Activated CD8-positive, alpha-beta memory T cell treated with anti-CD3 and anti-CD28 coated beads for 36 hours (primary cell): ENCODE data around the gene SULF2. TPM values are rescaled to one million over a fixed set of nuclear protein-coding genes. Genes with fewer than 3 reads are reported as not detected.

Experiments
- CTCF ChIA-PET: fragments of 350-600 bp; sonication (Branson Sonifier 250); formaldehyde crosslinking; loops from one replicate; lab custom pipeline; 2021; ENCODE audit warnings: antibody characterized with exemption; lab: Charles Lee
- POLR2A ChIA-PET: fragments of 350-600 bp; sonication (Branson Sonifier 250); formaldehyde crosslinking; loops from one replicate; lab custom pipeline; 2021; ENCODE audit warnings: antibody characterized with exemption; lab: Charles Lee
- total RNA-seq, 2 experiments: library from RNA; stranded (reverse); gene quantifications; one replicate each; pipeline ENCODE4 v1.2.3, GENCODE V29; 2021

The SULF2 gene
- total RNA-seq, 2 experiments from 2014 or later = 0.78 to 1.5 TPM

GRCh38 chr20:47704746-47705496 is 80.4 kb downstream of the SULF2 start:
- POLR2A ChIA-PET = no interaction called here

DNA sequence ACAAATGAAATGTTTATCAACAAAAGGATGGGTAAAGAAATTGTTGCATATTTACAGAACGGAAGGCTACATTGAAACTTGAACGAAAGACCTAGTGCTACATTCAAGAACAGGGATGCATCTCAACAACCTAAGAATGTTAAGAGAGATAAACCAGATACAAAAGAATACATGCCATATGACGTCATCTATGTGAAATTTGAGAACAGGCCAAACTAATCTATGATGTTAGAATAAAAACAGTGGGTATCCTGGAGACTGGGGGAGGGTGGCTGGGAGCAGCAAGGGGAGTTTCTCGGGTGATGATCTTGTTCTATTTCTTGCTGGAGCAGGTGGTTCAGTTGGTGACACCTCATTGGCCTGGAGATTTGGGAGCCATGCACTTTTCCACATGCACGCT is 81.5 kb downstream of the SULF2 start:
- POLR2A ChIA-PET = no interaction called here
- CTCF ChIA-PET = no interaction called here

More at GRCh38 chr20:47704746-47705496, 80.4 kb downstream of the SULF2 start:
- CTCF ChIA-PET = interaction anchor here (1.3 kb wide), 1 partner anchor 20 kb away, joined by 4 read pairs; no protein-coding TSS in a partner anchor

- CTCF ChIA-PET = no interaction called here
- POLR2A ChIA-PET = no interaction called here
Observed at GRCh38 chr20:47701612-47702011, 83.7 kb downstream of the SULF2 start.

DNA sequence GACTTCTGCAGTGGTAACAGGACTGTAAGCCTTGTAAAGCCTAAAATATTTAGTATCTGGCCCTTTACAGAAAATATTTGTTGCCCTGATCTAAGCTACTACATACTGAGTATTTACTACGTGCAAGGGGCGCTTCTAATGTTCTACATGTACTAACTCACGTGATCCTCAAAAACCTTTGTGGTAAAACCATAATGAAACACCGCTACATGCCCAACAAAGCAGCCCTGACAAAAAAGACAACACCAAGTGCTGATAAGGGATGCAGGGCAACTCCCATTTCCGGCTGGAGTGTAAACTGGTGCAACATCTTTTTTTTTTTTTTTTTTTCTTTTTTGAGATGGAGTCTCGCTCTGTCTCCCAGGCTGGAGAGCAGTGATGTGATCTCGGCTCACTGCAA is 85.0 kb downstream of the SULF2 start:
- ChIA-PET CTCF (no interaction called here), POLR2A (no interaction called here)

GRCh38 chr20:47699818-47700217 is 85.5 kb downstream of the SULF2 start:
- CTCF ChIA-PET = no interaction called here

GRCh38 chr20:47698142-47698541 is 87.1 kb downstream of the SULF2 start:
- ChIA-PET POLR2A (no interaction called here), CTCF (no interaction called here)

More at GRCh38 chr20:47699818-47700217, 85.5 kb downstream of the SULF2 start:
- POLR2A ChIA-PET = no interaction called here

DNA sequence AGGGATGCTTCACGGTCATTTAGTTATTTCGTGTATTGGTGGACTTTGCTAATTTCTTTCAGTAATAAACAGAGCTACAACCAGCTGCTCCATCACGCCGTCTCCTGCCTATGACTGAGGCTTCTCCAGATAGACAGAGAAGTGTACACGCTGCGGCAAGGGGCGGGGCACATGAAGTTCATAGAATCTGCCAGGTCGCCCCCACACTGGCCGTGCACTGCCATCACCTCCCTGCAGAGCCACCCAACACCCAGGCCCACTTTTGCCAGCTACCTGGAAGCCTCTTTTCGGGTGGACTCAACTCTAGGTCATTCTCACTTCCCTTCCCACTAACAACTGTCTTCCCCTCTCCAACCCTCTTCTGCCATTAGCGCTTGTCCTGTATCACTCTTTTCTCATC is 88.4 kb downstream of the SULF2 start:
- CTCF ChIA-PET = no interaction called here

GRCh38 chr20:47694021-47694818 is 91.1 kb downstream of the SULF2 start:
- CTCF ChIA-PET = interaction anchor here (1.3 to 1.5 kb wide), 2 partner anchors 16 to 927 kb away, joined by 3 read pairs; no protein-coding TSS in a partner anchor
- POLR2A ChIA-PET = no interaction called here

More for the DNA sequence above, 88.4 kb downstream of the SULF2 start:
- POLR2A ChIA-PET = no interaction called here

DNA sequence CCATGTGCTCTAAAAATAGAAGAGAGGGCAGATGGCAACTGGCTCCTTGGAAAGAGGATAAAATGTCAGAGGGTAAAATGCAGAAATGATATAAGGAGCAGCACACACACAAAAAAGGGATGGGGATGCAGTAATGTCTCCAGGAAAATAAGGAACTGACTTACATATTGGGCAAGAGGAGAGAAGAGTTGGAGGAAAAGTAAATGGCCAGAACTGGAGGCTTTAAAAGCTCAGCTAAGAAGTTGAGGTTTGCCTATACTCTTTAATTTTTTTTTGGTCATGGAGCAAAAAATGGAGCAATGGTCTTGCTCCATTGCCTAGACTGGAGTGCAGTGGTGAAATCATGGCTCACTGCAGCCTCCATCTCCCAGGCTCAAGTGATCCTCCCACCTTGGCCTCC is 93.7 kb downstream of the SULF2 start:
- ChIA-PET POLR2A (no interaction called here), CTCF (interaction anchor here (1.8 kb wide), 1 partner anchor 14 kb away, joined by 6 read pairs; no protein-coding TSS in a partner anchor)

- ChIA-PET POLR2A (no interaction called here), CTCF (no interaction called here)
Observed at GRCh38 chr20:47689731-47690130, 95.5 kb downstream of the SULF2 start.

GRCh38 chr20:47688385-47689381 is 96.6 kb downstream of the SULF2 start:
- ChIA-PET CTCF (interaction anchor here (0.6 kb wide), 1 partner anchor 263 kb away, joined by 5 read pairs; no protein-coding TSS in a partner anchor), POLR2A (no interaction called here)

DNA sequence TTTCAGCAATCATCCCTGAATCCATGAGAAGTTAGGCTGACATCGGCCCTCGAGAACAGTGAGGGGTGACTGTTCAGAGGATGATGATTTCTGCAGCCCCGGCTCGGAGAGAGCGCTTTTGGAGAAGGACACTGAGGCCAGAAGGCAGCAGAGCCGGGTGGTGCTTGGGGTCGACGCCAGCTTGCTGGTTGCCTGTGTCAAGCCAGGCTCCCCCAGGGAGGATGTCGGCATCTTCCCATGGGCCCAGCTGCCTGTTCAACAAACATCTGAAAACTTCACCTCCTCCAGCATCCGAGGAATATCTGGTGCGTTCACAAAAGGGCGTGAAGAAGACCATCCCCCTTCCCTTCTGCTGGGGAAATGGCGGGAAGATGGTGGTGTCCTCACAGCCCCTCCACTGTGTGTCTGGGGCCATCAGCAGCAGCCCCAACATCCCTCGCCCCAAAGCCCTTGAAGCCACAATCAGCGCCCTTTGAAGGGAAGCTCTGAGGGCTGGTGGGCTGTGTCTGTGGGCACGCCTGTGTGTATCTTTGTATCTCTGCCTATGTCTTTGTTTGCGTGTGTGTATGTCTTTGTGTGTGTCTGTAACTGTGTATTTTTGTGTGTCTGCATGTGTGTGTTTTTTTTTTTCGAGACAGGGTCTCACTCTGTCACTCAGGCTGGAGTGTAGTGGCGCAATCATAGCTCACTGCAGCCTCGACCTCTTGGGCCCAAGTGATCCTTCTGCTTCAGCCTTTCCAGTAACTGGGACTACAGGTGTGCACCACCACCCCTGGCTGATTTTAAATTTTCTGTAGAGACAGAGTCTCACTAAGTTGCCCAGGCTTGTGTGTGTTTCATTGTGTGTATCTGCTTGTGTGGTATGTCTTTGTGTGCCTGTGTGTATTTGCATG is 97.9 kb downstream of the SULF2 start:
- ChIA-PET CTCF (interaction anchor here (0.8 to 1.4 kb wide), 2 partner anchors 10 to 24 kb away, joined by 3 to 6 read pairs; no protein-coding TSS in a partner anchor), POLR2A (no interaction called here)

DNA sequence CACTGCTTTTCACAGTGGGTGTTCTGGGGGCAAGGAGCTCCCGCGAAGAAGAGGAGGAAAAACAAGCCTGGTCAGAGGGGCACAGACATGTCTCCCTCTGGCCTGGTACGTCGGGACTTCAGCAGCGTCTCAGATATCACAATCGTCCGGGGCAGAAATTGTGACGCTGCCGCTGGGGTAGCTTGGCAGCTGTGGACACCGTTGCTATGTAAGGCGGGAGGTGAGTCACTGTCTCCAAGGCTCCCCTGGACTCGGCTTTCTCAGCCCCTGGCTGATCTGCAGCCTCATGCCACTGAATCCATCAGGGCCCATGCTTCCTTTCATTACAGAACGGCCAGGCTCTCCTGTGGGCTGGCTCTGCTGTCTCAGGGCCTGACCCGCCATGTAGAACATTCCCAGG is 98.7 kb downstream of the SULF2 start:
- CTCF ChIA-PET = interaction anchor here (1.4 kb wide), 1 partner anchor 9 kb away, joined by 6 read pairs; no protein-coding TSS in a partner anchor
- POLR2A ChIA-PET = no interaction called here

- POLR2A ChIA-PET = no interaction called here
- CTCF ChIA-PET = no interaction called here
Observed at GRCh38 chr20:47684306-47685080, 100.8 kb downstream of the SULF2 start.

GRCh38 chr20:47682916-47683315 is 102.4 kb downstream of the SULF2 start:
- ChIA-PET POLR2A (no interaction called here), CTCF (no interaction called here)

DNA sequence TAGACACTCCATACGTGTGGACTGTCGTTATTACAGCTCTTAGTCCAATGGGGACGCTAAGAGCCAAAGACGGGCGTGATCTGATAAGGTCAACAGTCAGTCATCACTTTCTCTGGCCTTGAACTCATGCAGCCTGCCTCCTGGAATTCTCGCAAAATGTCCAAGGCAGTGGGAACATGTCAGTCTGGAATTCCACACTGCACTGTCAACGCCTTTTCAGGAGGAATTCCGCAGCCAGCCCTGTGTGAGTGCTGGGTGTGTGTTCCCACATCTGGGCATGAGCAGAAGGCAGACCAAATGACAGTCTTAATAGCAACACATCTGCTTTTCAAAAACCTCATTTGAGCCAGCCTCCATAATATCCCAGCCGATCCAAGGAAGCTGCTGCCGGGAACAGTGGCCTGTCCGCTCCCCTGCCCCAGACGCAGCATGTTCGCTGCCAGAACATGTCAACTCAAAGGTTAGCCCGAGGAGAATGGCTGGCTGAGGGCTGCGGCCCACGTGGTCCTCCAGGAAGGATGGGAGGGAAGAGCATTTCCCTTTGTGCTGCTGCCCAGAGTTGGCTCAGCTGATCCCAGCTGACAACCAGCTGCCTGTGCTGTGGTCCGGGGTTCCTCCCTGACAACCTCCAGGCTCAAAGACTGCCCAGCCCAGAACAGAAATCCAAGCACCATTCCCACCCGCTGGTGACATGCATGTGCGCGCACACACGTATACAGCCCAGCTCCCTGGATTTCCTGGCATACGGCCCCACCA is 103.1 kb downstream of the SULF2 start:
- POLR2A ChIA-PET = no interaction called here
- CTCF ChIA-PET = no interaction called here
